Caco-2 (cell line): Measurements from ENCODE around the gene CEP192. TPM values are rescaled to one million over a fixed set of nuclear protein-coding genes. Genes with fewer than 3 reads are reported as not detected.

Experiments used
- BruUV-seq: library from RNA; stranded (reverse); fragments of 400-500 nt; replicated peaks from 2 replicates; lab custom pipeline; 2021; lab: Mats Ljungman, UMichigan
- CTCF ChIA-PET: fragments of 300-600 bp; sonication (Branson Sonifier 250); formaldehyde crosslinking; loops from one replicate; lab custom pipeline; 2022; ENCODE audit warnings: antibody characterized with exemption; lab: Charles Lee
- POLR2A ChIA-PET: fragments of 300-600 bp; sonication (Branson Sonifier 250); formaldehyde crosslinking; loops from one replicate; lab custom pipeline; 2022; ENCODE audit warnings: antibody characterized with exemption; lab: Charles Lee
- DNase-seq, 2 experiments: peaks; one replicate each; pipeline versions ENCODE4 v3.0.0 to v3.0.0-alpha.2; 2020 to 2022
- H3K27me3 ChIP-seq: replicated peaks from 2 replicates; pipeline ENCODE4 v1.6.0; 2011; ENCODE audit warnings: low read length; ENCODE audit not compliant: control insufficient read depth, insufficient read depth
- H3K36me3 ChIP-seq: 2 replicates; pipeline ENCODE4 v1.5.1; 2011; ENCODE audit warnings: low read length; ENCODE audit not compliant: control insufficient read depth, insufficient read depth
- H3K4me1 ChIP-seq: fragments of 250-450 bp; sonication (Bioruptor Pico); 2 replicates; pipeline ENCODE4 v1.5.1; 2020; ENCODE audit warnings: mild to moderate bottlenecking
- H3K4me3 ChIP-seq: 2 replicates; pipeline ENCODE4 v1.5.1; 2011; ENCODE audit warnings: low read depth, mild to moderate bottlenecking, control low read depth, low read length
- H3K9me3 ChIP-seq: fragments of 250-450 bp; sonication (Bioruptor Pico); 2 replicates; pipeline ENCODE4 v1.5.1; 2020; ENCODE audit warnings: mild to moderate bottlenecking, moderate library complexity
- H3K27ac Mint-ChIP-seq: one replicate; pipeline ENCODE4 v1.8.0; 2022; ENCODE audit warnings: mixed read lengths; ENCODE audit not compliant: unreplicated experiment
- H3K27me3 Mint-ChIP-seq: one replicate; pipeline ENCODE4 v1.8.0; 2022; ENCODE audit warnings: mixed read lengths; ENCODE audit not compliant: insufficient read depth, unreplicated experiment
- H3K36me3 Mint-ChIP-seq: one replicate; pipeline ENCODE4 v1.8.0; 2022; ENCODE audit warnings: mild to moderate bottlenecking, mixed read lengths; ENCODE audit not compliant: insufficient read depth, unreplicated experiment
- H3K4me1 Mint-ChIP-seq: one replicate; pipeline ENCODE4 v1.8.0; 2022; ENCODE audit warnings: low read depth, mixed read lengths; ENCODE audit not compliant: unreplicated experiment
- H3K4me3 Mint-ChIP-seq: one replicate; pipeline ENCODE4 v1.8.0; 2022; ENCODE audit warnings: mild to moderate bottlenecking, moderate library complexity, mixed read lengths; ENCODE audit not compliant: unreplicated experiment
- H3K9me3 Mint-ChIP-seq: one replicate; pipeline ENCODE4 v1.8.0; 2022; ENCODE audit warnings: mixed read lengths; ENCODE audit not compliant: unreplicated experiment
- CTCF ChIP-seq, 2 experiments: fragments of 200-600 bp in 1 of 2; IDR thresholded peaks; 1 replicate in 1 of 2; 2 replicates in 1 of 2; pipeline versions ENCODE4 v1.5.1 to v1.8.0; 2011 to 2022; ENCODE audit warnings: antibody characterized with exemption in 1 of 2, control low read depth in 1 of 2, inconsistent platforms in 1 of 2, low read depth in 1 of 2, low read length in 1 of 2, mild to moderate bottlenecking in 1 of 2, moderate library complexity in 1 of 2; ENCODE audit not compliant: insufficient read depth in 1 of 2, severe bottlenecking in 1 of 2, unreplicated experiment in 1 of 2
- intact Hi-C: fragments of 100-400 bp; cut with micrococcal nuclease; formaldehyde crosslinking; loops from one replicate; pipeline ENCODE4 v1.10.0; 2022; ENCODE audit not compliant: unreplicated experiment
- total RNA-seq: library from RNA; stranded (reverse); gene quantifications from 2 replicates; pipeline ENCODE4 v1.2.3, GENCODE V29; 2022

CEP192 gene
- total RNA-seq, 1 experiment from 2014 or later, result 33.5 TPM

- H3K27me3 ChIP-seq, result no peaks in the 10 kb centered on the region
- CTCF ChIA-PET, result no interaction called here
- no peaks in the 10 kb centered on the region for H3K4me1 ChIP-seq
- H3K4me3 ChIP-seq, result no peak overlapping the region
- Mint-ChIP-seq H3K4me3 (no peak overlapping the region), H3K4me1 (no peaks in the 10 kb centered on the region), H3K36me3 (peaks cover 54% of the 10 kb centered on the region), H3K9me3 (no peaks in the 10 kb centered on the region), H3K27me3 (no peaks in the 10 kb centered on the region), H3K27ac (no peak overlapping the region)
- DNase-seq, result no peak
- no peak for TF ChIP-seq CTCF (IDR thresholded peaks at IDR 0.05; ENCODE audit: insufficient read depth in 1 of 2, low read depth in 1 of 2, low read length in 1 of 2, severe bottlenecking in 1 of 2, unreplicated experiment in 1 of 2)
- POLR2A ChIA-PET, result no interaction called here
- no peaks in the 10 kb centered on the region; the same call in 1 of the 2 replicates for H3K36me3 ChIP-seq
- no peaks in the 10 kb centered on the region for H3K9me3 ChIP-seq
- intact Hi-C loops, result no loop called here
- BruUV-seq, result no TSS peak
Measured at GRCh38 chr18:13110559-13110958, 119.4 kb downstream of the CEP192 start.

GRCh38 chr18:13112982-13113381, 121.8 kb downstream of the CEP192 start:
- no peaks in the 10 kb centered on the region for H3K4me1 ChIP-seq
- Mint-ChIP-seq H3K36me3 (peaks cover 54% of the 10 kb centered on the region), H3K4me3 (no peak overlapping the region), H3K27me3 (no peaks in the 10 kb centered on the region), H3K4me1 (no peaks in the 10 kb centered on the region), H3K27ac (no peak overlapping the region), H3K9me3 (no peaks in the 10 kb centered on the region)
- peak; percentile 64 to 79 for TF ChIP-seq CTCF (IDR thresholded peaks at IDR 0.05; ENCODE audit: insufficient read depth in 1 of 2, low read depth in 1 of 2, low read length in 1 of 2, severe bottlenecking in 1 of 2, unreplicated experiment in 1 of 2)
- no peak overlapping the region for H3K4me3 ChIP-seq
- H3K27me3 ChIP-seq, result no peaks in the 10 kb centered on the region
- H3K9me3 ChIP-seq, result no peaks in the 10 kb centered on the region
- intact Hi-C loops, result loop anchor here (1.0 to 2.0 kb wide), 4 partner anchors 25 to 688 kb away; no protein-coding TSS in a partner anchor
- peaks cover 3% of the 10 kb centered on the region for H3K36me3 ChIP-seq
- ChIA-PET POLR2A (interaction anchor here (0.9 kb wide), 1 partner anchor 122 kb away, joined by 3 read pairs; the partner anchor contains the start of gene CEP192), CTCF (interaction anchor here (0.5 to 2.2 kb wide), 11 partner anchors 10 to 520 kb away, joined by 3 to 72 read pairs (median 4); partner anchors contain the start of gene CEP192)
- BruUV-seq, result no TSS peak
- peak; percentile 83 to 84 for DNase-seq

GRCh38 chr18:13120255-13120654, 129.1 kb downstream of the CEP192 start:
- Mint-ChIP-seq H3K4me1 (no peaks in the 10 kb centered on the region), H3K36me3 (peaks cover 51% of the 10 kb centered on the region), H3K27ac (no peak overlapping the region), H3K4me3 (no peak overlapping the region), H3K27me3 (no peaks in the 10 kb centered on the region), H3K9me3 (no peaks in the 10 kb centered on the region)
- no peak overlapping the region for H3K4me3 ChIP-seq
- DNase-seq, result no peak
- ChIA-PET CTCF (no interaction called here), POLR2A (no interaction called here)
- H3K9me3 ChIP-seq, result no peaks in the 10 kb centered on the region
- H3K4me1 ChIP-seq, result no peaks in the 10 kb centered on the region
- TF ChIP-seq CTCF (IDR thresholded peaks at IDR 0.05; ENCODE audit: insufficient read depth in 1 of 2, low read depth in 1 of 2, low read length in 1 of 2, severe bottlenecking in 1 of 2, unreplicated experiment in 1 of 2), result no peak
- H3K27me3 ChIP-seq, result no peaks in the 10 kb centered on the region
- BruUV-seq, result no TSS peak
- H3K36me3 ChIP-seq, result peaks cover 3% of the 10 kb centered on the region
- intact Hi-C loops, result no loop called here
